ENCODE measurements around the gene PAFAH1B2. TPM values are rescaled to one million over a fixed set of nuclear protein-coding genes. Genes with fewer than 3 reads are reported as not detected.

The PAFAH1B2 gene
- total RNA-seq, 1 donor from 2014 or later = 226 TPM

- TF ChIP-seq CTCF (IDR thresholded peaks at IDR 0.05; ENCODE audit: insufficient read depth, low read length, severe bottlenecking) = no peak
- no peak for FAIRE-seq
- no peak overlapping the region for H3K4me3 ChIP-seq (ENCODE audit: low read depth, low read length)
- H3K27me3 ChIP-seq (ENCODE audit: control insufficient read depth, insufficient read depth, low read length) = no peaks in the 10 kb centered on the region
- DNase-seq (ENCODE audit: low read depth) = no peak
- H3K36me3 ChIP-seq (ENCODE audit: control insufficient read depth, insufficient read depth, low read length) = peaks cover 6% of the 10 kb centered on the region
Observed at GRCh38 chr11:117200813-117201657, 56.9 kb downstream of the PAFAH1B2 start.

GRCh38 chr11:117201658-117202305, 57.7 kb downstream of the PAFAH1B2 start:
- no peaks in the 10 kb centered on the region for H3K27me3 ChIP-seq (ENCODE audit: control insufficient read depth, insufficient read depth, low read length)
- no peak for DNase-seq (ENCODE audit: low read depth)
- TF ChIP-seq CTCF (IDR thresholded peaks at IDR 0.05; ENCODE audit: insufficient read depth, low read length, severe bottlenecking) = no peak
- H3K4me3 ChIP-seq (ENCODE audit: low read depth, low read length) = no peak overlapping the region
- H3K36me3 ChIP-seq (ENCODE audit: control insufficient read depth, insufficient read depth, low read length) = peaks cover 6% of the 10 kb centered on the region
- FAIRE-seq = no peak

- no peak overlapping the region for H3K4me3 ChIP-seq (ENCODE audit: low read depth, low read length)
- DNase-seq (ENCODE audit: low read depth) = no peak
- no peak for TF ChIP-seq CTCF (IDR thresholded peaks at IDR 0.05; ENCODE audit: insufficient read depth, low read length, severe bottlenecking)
- H3K27me3 ChIP-seq (ENCODE audit: control insufficient read depth, insufficient read depth, low read length) = no peaks in the 10 kb centered on the region
- peaks cover 6% of the 10 kb centered on the region for H3K36me3 ChIP-seq (ENCODE audit: control insufficient read depth, insufficient read depth, low read length)
- no peak for FAIRE-seq
Observed at GRCh38 chr11:117202386-117203068, 58.4 kb downstream of the PAFAH1B2 start.

- DNase-seq (ENCODE audit: low read depth) = no peak
Observed at GRCh38 chr11:117203069-117203407, 59.0 kb downstream of the PAFAH1B2 start.

More at GRCh38 chr11:117203069-117203407, 59.0 kb downstream of the PAFAH1B2 start:
- no peak for FAIRE-seq
- no peak for TF ChIP-seq CTCF (IDR thresholded peaks at IDR 0.05; ENCODE audit: insufficient read depth, low read length, severe bottlenecking)
- H3K4me3 ChIP-seq (ENCODE audit: low read depth, low read length) = no peak overlapping the region
- H3K27me3 ChIP-seq (ENCODE audit: control insufficient read depth, insufficient read depth, low read length) = no peaks in the 10 kb centered on the region
- peaks cover 6% of the 10 kb centered on the region for H3K36me3 ChIP-seq (ENCODE audit: control insufficient read depth, insufficient read depth, low read length)
